Activated naive CD4-positive, alpha-beta T cell treated with anti-CD3 and anti-CD28 coated beads, Interleukin-2, amount 10 ng/mL, durations not matched to agents 7 days and 5 days (primary cell): Measurements from ENCODE around the gene GPR137.

ENCODE experiments used
- CTCF ChIA-PET: fragments of 350-600 bp; sonication (Branson Sonifier 250); formaldehyde crosslinking; loops from one replicate; lab custom pipeline; 2021; ENCODE audit warnings: antibody characterized with exemption; lab: Charles Lee
- DNase-seq: peaks from one replicate; pipeline ENCODE4 v3.0.0-alpha.2; 2020
- H3K27ac Mint-ChIP-seq: one replicate; pipeline ENCODE4 v1.8.0; 2021; ENCODE audit warnings: mild to moderate bottlenecking, moderate library complexity, mixed read lengths
- H3K27me3 Mint-ChIP-seq: one replicate; pipeline ENCODE4 v1.8.0; 2021; ENCODE audit warnings: mild to moderate bottlenecking, mixed read lengths
- H3K36me3 Mint-ChIP-seq: one replicate; pipeline ENCODE4 v1.8.0; 2021; ENCODE audit warnings: mixed read lengths
- H3K4me1 Mint-ChIP-seq: one replicate; pipeline ENCODE4 v1.8.0; 2021; ENCODE audit warnings: mixed read lengths
- H3K4me3 Mint-ChIP-seq: one replicate; pipeline ENCODE4 v1.8.0; 2021; ENCODE audit warnings: mild to moderate bottlenecking, moderate library complexity, mixed read lengths
- H3K9me3 Mint-ChIP-seq: one replicate; pipeline ENCODE4 v1.8.0; 2021; ENCODE audit warnings: mixed read lengths

The GPR137 gene

GRCh38 chr11:64252003-64252872 is 33.4 kb upstream of the GPR137 start:
- Mint-ChIP-seq H3K9me3 (no peaks in the 10 kb centered on the region), H3K4me1 (peaks cover 31% of the 10 kb centered on the region), H3K36me3 (peaks cover 2% of the 10 kb centered on the region), H3K4me3 (peak overlapping the region; percentile 85), H3K27ac (no peak overlapping the region), H3K27me3 (peaks cover 18% of the 10 kb centered on the region)
- DNase-seq, result peak; percentile 60
- CTCF ChIA-PET, result interaction anchor here (0.9 to 3.5 kb wide), 7 partner anchors 11 to 79 kb away, joined by 3 to 31 read pairs (median 8); partner anchors contain the start of genes FERMT3 and FKBP2

GRCh38 chr11:64253043-64253442 is 32.6 kb upstream of the GPR137 start:
- peaks cover 18% of the 10 kb centered on the region for H3K27me3 Mint-ChIP-seq
- peak overlapping the region; percentile 85 for H3K4me3 Mint-ChIP-seq
- H3K27ac Mint-ChIP-seq, result no peak overlapping the region
- H3K9me3 Mint-ChIP-seq, result no peaks in the 10 kb centered on the region
- DNase-seq, result no peak
- CTCF ChIA-PET, result interaction anchor here (3.5 kb wide), 1 partner anchor 47 kb away, joined by 31 read pairs; the partner anchor contains the start of gene FERMT3
- peaks cover 27% of the 10 kb centered on the region for H3K4me1 Mint-ChIP-seq
- peaks cover 4% of the 10 kb centered on the region for H3K36me3 Mint-ChIP-seq

- H3K27me3 Mint-ChIP-seq, result peaks cover 18% of the 10 kb centered on the region
- peaks cover 26% of the 10 kb centered on the region for H3K4me1 Mint-ChIP-seq
- DNase-seq, result no peak
- H3K4me3 Mint-ChIP-seq, result peak overlapping the region; percentile 85
- H3K36me3 Mint-ChIP-seq, result peaks cover 4% of the 10 kb centered on the region
- CTCF ChIA-PET, result no interaction called here
- no peak overlapping the region for H3K27ac Mint-ChIP-seq
- H3K9me3 Mint-ChIP-seq, result no peaks in the 10 kb centered on the region
These were observed 32.2 kb upstream of the GPR137 start for GRCh38 chr11:64253481-64253880.

GRCh38 chr11:64254326-64254725 is 31.3 kb upstream of the GPR137 start:
- peaks cover 6% of the 10 kb centered on the region for H3K36me3 Mint-ChIP-seq
- H3K27me3 Mint-ChIP-seq, result peaks cover 18% of the 10 kb centered on the region
- CTCF ChIA-PET, result no interaction called here
- peaks cover 27% of the 10 kb centered on the region for H3K4me1 Mint-ChIP-seq
- DNase-seq, result no peak
- H3K27ac Mint-ChIP-seq, result no peak overlapping the region
- no peaks in the 10 kb centered on the region for H3K9me3 Mint-ChIP-seq
- no peak overlapping the region for H3K4me3 Mint-ChIP-seq

- peaks cover 15% of the 10 kb centered on the region for H3K27me3 Mint-ChIP-seq
- no peak for DNase-seq
- peaks cover 29% of the 10 kb centered on the region for H3K4me1 Mint-ChIP-seq
- H3K36me3 Mint-ChIP-seq, result peaks cover 10% of the 10 kb centered on the region
- H3K4me3 Mint-ChIP-seq, result no peak overlapping the region
- CTCF ChIA-PET, result interaction anchor here (1.0 to 1.2 kb wide), 2 partner anchors 10 to 49 kb away, joined by 4 read pairs; no protein-coding TSS in a partner anchor
- H3K9me3 Mint-ChIP-seq, result no peaks in the 10 kb centered on the region
- no peak overlapping the region for H3K27ac Mint-ChIP-seq
These were observed 30.2 kb upstream of the GPR137 start for GRCh38 chr11:64255135-64256128.

GRCh38 chr11:64256300-64256699 is 29.3 kb upstream of the GPR137 start:
- H3K27ac Mint-ChIP-seq, result no peak overlapping the region
- H3K9me3 Mint-ChIP-seq, result no peaks in the 10 kb centered on the region
- H3K4me3 Mint-ChIP-seq, result no peak overlapping the region
- peaks cover 24% of the 10 kb centered on the region for H3K4me1 Mint-ChIP-seq
- H3K36me3 Mint-ChIP-seq, result peaks cover 10% of the 10 kb centered on the region
- CTCF ChIA-PET, result interaction anchor here (1.0 to 1.2 kb wide), 2 partner anchors 11 to 48 kb away, joined by 4 read pairs; no protein-coding TSS in a partner anchor
- DNase-seq, result no peak
- peaks cover 8% of the 10 kb centered on the region for H3K27me3 Mint-ChIP-seq

GRCh38 chr11:64258356-64258755 is 27.3 kb upstream of the GPR137 start:
- Mint-ChIP-seq H3K27me3 (no peaks in the 10 kb centered on the region), H3K4me1 (peaks cover 13% of the 10 kb centered on the region), H3K27ac (no peak overlapping the region), H3K4me3 (no peak overlapping the region), H3K36me3 (peaks cover 16% of the 10 kb centered on the region), H3K9me3 (no peaks in the 10 kb centered on the region)
- DNase-seq, result no peak
- CTCF ChIA-PET, result interaction anchor here (0.6 to 1.1 kb wide), 4 partner anchors 8 to 44 kb away, joined by 3 read pairs; partner anchors contain the start of gene PPP1R14B

GRCh38 chr11:64258946-64259532 is 26.6 kb upstream of the GPR137 start:
- H3K27ac Mint-ChIP-seq, result no peak overlapping the region
- peaks cover 16% of the 10 kb centered on the region for H3K36me3 Mint-ChIP-seq
- H3K27me3 Mint-ChIP-seq, result no peaks in the 10 kb centered on the region
- peaks cover 6% of the 10 kb centered on the region for H3K4me1 Mint-ChIP-seq
- no peaks in the 10 kb centered on the region for H3K9me3 Mint-ChIP-seq
- no peak overlapping the region for H3K4me3 Mint-ChIP-seq
- DNase-seq, result no peak
- CTCF ChIA-PET, result interaction anchor here (0.7 to 1.1 kb wide), 2 partner anchors 9 to 10 kb away, joined by 3 read pairs; no protein-coding TSS in a partner anchor

- Mint-ChIP-seq H3K27me3 (no peaks in the 10 kb centered on the region), H3K36me3 (peaks cover 16% of the 10 kb centered on the region), H3K27ac (no peak overlapping the region), H3K4me1 (peaks cover 6% of the 10 kb centered on the region), H3K4me3 (no peak overlapping the region), H3K9me3 (no peaks in the 10 kb centered on the region)
- no peak for DNase-seq
- CTCF ChIA-PET, result no interaction called here
These were observed 26.0 kb upstream of the GPR137 start for GRCh38 chr11:64259533-64260067.

- H3K4me1 Mint-ChIP-seq, result peaks cover 6% of the 10 kb centered on the region
- H3K36me3 Mint-ChIP-seq, result peaks cover 16% of the 10 kb centered on the region
- CTCF ChIA-PET, result no interaction called here
- no peak for DNase-seq
- H3K9me3 Mint-ChIP-seq, result no peaks in the 10 kb centered on the region
- H3K4me3 Mint-ChIP-seq, result no peak overlapping the region
- H3K27me3 Mint-ChIP-seq, result no peaks in the 10 kb centered on the region
- H3K27ac Mint-ChIP-seq, result no peak overlapping the region
These were observed 25.4 kb upstream of the GPR137 start for GRCh38 chr11:64260147-64260708.

- peaks cover 14% of the 10 kb centered on the region for H3K36me3 Mint-ChIP-seq
- CTCF ChIA-PET, result no interaction called here
- no peaks in the 10 kb centered on the region for H3K27me3 Mint-ChIP-seq
- H3K4me1 Mint-ChIP-seq, result peaks cover 6% of the 10 kb centered on the region
- no peak for DNase-seq
- H3K4me3 Mint-ChIP-seq, result no peak overlapping the region
- no peak overlapping the region for H3K27ac Mint-ChIP-seq
- no peaks in the 10 kb centered on the region for H3K9me3 Mint-ChIP-seq
These were observed 24.0 kb upstream of the GPR137 start for GRCh38 chr11:64261556-64262080.

- CTCF ChIA-PET, result interaction anchor here (1.3 kb wide), 1 partner anchor 38 kb away, joined by 3 read pairs; no protein-coding TSS in a partner anchor
- Mint-ChIP-seq H3K27ac (no peak overlapping the region), H3K4me3 (no peak overlapping the region), H3K9me3 (no peaks in the 10 kb centered on the region), H3K4me1 (peaks cover 6% of the 10 kb centered on the region), H3K36me3 (peaks cover 14% of the 10 kb centered on the region), H3K27me3 (no peaks in the 10 kb centered on the region)
- DNase-seq, result no peak
These were observed 23.2 kb upstream of the GPR137 start for GRCh38 chr11:64262271-64263002.
